ENCODE results near the gene MPPED1.

Gene MPPED1

DNA sequence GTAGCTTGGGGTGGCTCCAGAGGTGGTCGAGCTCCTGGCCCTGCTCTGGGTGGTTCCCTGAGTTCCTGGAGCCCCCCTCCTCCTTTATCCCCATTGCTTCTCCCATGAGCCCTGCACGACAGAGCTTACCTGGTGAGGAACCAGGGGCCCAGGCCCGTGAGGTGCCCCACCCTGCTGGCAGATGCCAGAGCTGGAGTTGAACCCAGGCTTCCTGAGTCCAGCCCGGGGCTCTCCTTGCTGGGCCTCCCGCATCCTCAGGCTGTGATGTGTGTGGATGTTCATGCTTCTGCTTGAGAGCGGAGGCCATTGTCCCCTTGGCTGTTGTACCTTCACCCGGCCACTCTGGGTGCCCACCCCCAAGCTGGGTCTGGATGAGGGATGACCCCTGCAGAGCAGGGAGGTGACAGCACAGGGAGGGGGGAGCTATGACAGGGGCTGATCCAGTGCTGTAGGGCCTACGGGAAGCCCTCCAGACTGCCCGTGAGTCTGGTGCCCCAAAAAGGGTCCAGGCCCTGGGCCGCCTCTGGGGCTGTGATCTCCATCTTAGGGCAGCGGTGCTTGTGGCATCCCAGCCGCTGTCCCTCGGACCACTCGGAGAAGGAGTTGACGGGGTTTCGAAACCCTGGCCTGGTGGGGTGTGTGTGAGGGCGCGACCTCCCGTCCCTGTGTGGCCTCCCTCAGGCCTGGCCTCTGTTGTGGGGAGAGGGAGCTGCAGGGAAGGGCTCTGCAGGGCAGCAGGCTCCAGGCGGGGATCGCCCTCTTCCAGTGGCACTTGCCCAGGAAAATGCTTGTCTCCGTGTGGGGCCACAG lies 14.4 kb downstream of the MPPED1 start:
- Histone ChIP-seq H3K9ac (ENCODE audit: low read depth, low read length, poor library complexity, severe bottlenecking) (no peak overlapping the region), H2AFZ (ENCODE audit: low read length) (no peak overlapping the region), H4K20me1 (ENCODE audit: insufficient read depth, low read length, poor library complexity, severe bottlenecking) (no peaks in the 10 kb centered on the region), H3K79me2 (ENCODE audit: insufficient read depth, low read length) (no peaks in the 10 kb centered on the region), H3K9me3 (ENCODE audit: insufficient read depth, low read depth, low read length) (no peaks in the 10 kb centered on the region), H3K27me3 (ENCODE audit: insufficient read depth, low read length, poor library complexity, severe bottlenecking) (no peaks in the 10 kb centered on the region), H3K4me2 (ENCODE audit: low read depth, low read length, poor library complexity, severe bottlenecking) (no peak overlapping the region), H3F3A (ENCODE audit: low read depth) (no peaks in the 10 kb centered on the region), H3K36me3 (ENCODE audit: insufficient read depth, low read length) (no peaks in the 10 kb centered on the region), H3K4me1 (ENCODE audit: insufficient read depth, low read length, poor library complexity, severe bottlenecking) (no peaks in the 10 kb centered on the region), H3K4me3 (ENCODE audit: low read length, poor library complexity, severe bottlenecking) (no peak overlapping the region), H3K9me2 (replicated peaks; ENCODE audit: low read depth, low read length) (no peaks in the 10 kb centered on the region)
- TF ChIP-seq, protein P1, sequence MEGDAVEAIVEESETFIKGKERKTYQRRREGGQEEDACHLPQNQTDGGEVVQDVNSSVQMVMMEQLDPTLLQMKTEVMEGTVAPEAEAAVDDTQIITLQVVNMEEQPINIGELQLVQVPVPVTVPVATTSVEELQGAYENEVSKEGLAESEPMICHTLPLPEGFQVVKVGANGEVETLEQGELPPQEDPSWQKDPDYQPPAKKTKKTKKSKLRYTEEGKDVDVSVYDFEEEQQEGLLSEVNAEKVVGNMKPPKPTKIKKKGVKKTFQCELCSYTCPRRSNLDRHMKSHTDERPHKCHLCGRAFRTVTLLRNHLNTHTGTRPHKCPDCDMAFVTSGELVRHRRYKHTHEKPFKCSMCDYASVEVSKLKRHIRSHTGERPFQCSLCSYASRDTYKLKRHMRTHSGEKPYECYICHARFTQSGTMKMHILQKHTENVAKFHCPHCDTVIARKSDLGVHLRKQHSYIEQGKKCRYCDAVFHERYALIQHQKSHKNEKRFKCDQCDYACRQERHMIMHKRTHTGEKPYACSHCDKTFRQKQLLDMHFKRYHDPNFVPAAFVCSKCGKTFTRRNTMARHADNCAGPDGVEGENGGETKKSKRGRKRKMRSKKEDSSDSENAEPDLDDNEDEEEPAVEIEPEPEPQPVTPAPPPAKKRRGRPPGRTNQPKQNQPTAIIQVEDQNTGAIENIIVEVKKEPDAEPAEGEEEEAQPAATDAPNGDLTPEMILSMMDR (conservative IDR thresholded peaks at IDR 0.05; ENCODE audit: low read length) = no peak
- no peak for TF ChIP-seq EZH2phosphoT487 (IDR thresholded peaks at IDR 0.05; ENCODE audit: borderline replicate concordance)

DNA sequence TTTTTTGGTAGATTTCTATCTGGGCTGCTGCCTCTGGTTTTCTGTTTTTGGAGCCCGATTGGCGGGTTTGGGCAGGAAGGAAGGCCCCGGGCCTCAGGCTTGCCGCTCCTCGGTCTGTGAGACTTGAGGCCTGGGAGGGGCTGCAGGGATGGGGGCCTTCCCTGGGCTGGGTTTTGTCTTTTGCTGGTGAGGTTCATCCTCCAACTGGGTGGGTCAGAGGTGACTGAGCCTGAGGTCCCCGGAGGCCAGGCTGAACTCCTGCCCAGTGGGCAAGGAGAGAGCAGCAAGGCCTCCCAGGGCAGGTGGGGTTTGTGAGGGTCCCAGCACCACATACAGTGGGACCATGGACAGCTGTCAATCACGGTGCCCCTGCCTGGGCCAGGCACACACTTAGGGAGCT lies 15.0 kb downstream of the MPPED1 start:
- H2AFZ ChIP-seq (ENCODE audit: low read length) = no peak overlapping the region
- no peaks in the 10 kb centered on the region for H3K27me3 ChIP-seq (ENCODE audit: insufficient read depth, low read length, poor library complexity, severe bottlenecking)
- TF ChIP-seq EZH2phosphoT487 (IDR thresholded peaks at IDR 0.05; ENCODE audit: borderline replicate concordance) = no peak
- TF ChIP-seq, protein P1 (conservative IDR thresholded peaks at IDR 0.05; ENCODE audit: low read length) = no peak
- no peaks in the 10 kb centered on the region for H3K9me3 ChIP-seq (ENCODE audit: insufficient read depth, low read depth, low read length)
- H3K9me2 ChIP-seq (replicated peaks; ENCODE audit: low read depth, low read length) = no peaks in the 10 kb centered on the region
- no peak overlapping the region for H3K9ac ChIP-seq (ENCODE audit: low read depth, low read length, poor library complexity, severe bottlenecking)
- H3K4me2 ChIP-seq (ENCODE audit: low read depth, low read length, poor library complexity, severe bottlenecking) = no peak overlapping the region
- no peaks in the 10 kb centered on the region for H4K20me1 ChIP-seq (ENCODE audit: insufficient read depth, low read length, poor library complexity, severe bottlenecking)
- H3K79me2 ChIP-seq (ENCODE audit: insufficient read depth, low read length) = no peaks in the 10 kb centered on the region
- no peak overlapping the region for H3K4me3 ChIP-seq (ENCODE audit: low read length, poor library complexity, severe bottlenecking)
- H3K36me3 ChIP-seq (ENCODE audit: insufficient read depth, low read length) = no peaks in the 10 kb centered on the region
- H3K4me1 ChIP-seq (ENCODE audit: insufficient read depth, low read length, poor library complexity, severe bottlenecking) = no peaks in the 10 kb centered on the region
- H3F3A ChIP-seq (ENCODE audit: low read depth) = no peaks in the 10 kb centered on the region

DNA sequence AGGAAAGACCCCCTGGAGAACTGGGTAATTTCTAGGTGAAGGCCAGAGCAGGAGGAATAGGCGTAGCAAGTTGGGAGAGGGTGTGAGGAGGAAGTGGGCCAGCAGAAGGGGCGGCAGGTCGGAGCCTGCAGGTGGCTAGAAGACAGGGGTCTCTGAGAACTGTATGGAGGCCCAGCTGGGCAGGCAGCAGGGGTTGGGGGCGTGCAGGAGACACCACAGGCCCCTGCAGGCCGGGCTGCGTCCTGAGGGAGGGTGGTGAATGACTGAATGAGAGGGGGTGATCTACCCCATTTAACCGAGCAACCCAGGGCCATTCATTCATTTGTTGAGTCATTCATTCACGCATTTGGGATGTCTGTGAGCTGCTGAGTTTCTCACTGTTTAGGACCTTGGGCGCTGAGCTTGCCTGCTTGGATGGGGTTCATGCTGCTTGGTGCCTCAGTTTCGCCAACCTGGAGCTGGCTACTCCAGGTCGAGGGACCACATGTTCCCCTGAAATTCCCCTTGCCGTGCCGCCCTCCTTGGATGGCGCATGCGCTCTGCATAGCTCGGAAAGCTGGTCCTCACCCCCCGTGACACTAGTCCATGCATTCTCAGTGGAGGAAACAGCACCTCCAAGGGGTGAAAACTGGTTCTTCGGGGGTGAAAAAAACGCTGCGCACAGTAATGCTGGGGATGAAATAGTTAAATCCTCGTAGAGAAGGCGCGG lies 15.6 kb downstream of the MPPED1 start:
- Histone ChIP-seq H3K36me3 (ENCODE audit: insufficient read depth, low read length) (no peaks in the 10 kb centered on the region), H3K79me2 (ENCODE audit: insufficient read depth, low read length) (no peaks in the 10 kb centered on the region), H4K20me1 (ENCODE audit: insufficient read depth, low read length, poor library complexity, severe bottlenecking) (no peaks in the 10 kb centered on the region), H3K4me2 (ENCODE audit: low read depth, low read length, poor library complexity, severe bottlenecking) (no peak overlapping the region), H3K9me2 (replicated peaks; ENCODE audit: low read depth, low read length) (no peaks in the 10 kb centered on the region), H3F3A (ENCODE audit: low read depth) (no peaks in the 10 kb centered on the region), H3K4me3 (ENCODE audit: low read length, poor library complexity, severe bottlenecking) (no peak overlapping the region), H3K9ac (ENCODE audit: low read depth, low read length, poor library complexity, severe bottlenecking) (no peak overlapping the region), H3K27me3 (ENCODE audit: insufficient read depth, low read length, poor library complexity, severe bottlenecking) (no peaks in the 10 kb centered on the region), H3K4me1 (ENCODE audit: insufficient read depth, low read length, poor library complexity, severe bottlenecking) (no peaks in the 10 kb centered on the region), H2AFZ (ENCODE audit: low read length) (no peak overlapping the region), H3K9me3 (ENCODE audit: insufficient read depth, low read depth, low read length) (no peaks in the 10 kb centered on the region)
- TF ChIP-seq, protein P1 (conservative IDR thresholded peaks at IDR 0.05; ENCODE audit: low read length) = peak; percentile 30; the same call in 1 of the 2 replicates
- TF ChIP-seq EZH2phosphoT487 (IDR thresholded peaks at IDR 0.05; ENCODE audit: borderline replicate concordance) = no peak

Data from Loucy (cell line).